NCI-H524 (cell line): ENCODE data around the gene TRMT1.

Experiments
- DNase-seq, 2 experiments: peaks; one replicate each; lab custom pipeline; 2025; lab: John Stamatoyannopoulos, UW

Gene TRMT1

DNA sequence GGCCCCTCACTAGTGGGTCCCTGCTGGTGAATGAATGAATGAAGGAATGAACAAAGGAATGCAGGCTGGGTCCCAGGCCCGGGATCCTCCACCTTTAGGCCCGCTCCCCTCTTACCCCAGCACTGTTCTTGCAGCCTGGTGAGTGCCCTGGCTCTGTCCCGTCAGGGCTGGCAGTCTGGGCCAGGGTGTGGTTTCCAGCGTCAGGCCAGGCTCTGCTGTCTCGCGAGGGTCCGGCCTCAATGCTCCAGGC, 14.2 kb downstream of the TRMT1 start:
- no peak for DNase-seq

DNA sequence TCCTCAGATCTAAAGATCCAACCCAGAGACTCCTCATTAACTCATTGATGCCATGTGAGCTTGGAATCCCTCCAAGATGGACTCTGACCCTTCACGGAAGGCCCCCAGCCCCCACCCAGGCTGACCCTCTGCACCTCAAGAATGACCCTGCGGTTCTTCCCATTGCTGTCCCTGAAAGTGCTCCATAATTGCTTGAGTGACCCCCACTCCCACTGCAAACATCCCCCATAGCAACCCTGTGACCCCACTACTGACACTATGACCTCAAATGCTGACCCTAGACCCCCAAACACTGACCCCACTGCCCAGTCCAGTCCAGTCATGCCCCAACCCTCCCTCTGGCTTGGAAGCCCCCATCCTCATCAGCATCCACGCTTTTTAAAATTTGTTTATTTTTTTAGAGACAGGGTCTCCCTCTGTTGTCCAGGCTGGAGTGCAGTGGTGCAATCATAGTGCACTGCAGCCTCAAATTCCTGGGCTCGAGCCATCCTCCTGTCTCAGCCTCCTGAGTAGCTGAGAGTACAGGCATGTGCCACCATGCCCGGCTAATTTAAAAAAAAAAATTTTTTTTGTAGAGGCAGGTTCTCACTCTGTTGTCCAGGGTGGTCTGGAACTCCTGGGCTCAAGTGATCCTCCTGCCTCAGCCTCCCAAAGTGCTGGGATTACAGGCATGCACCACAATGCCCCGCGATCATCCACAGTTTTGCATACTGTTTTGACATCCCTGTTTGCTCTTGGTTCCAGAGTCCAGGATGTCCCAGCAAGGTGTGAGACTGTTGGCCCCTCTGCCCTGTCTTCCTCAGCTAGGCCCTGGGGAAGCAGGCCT, 14.7 kb downstream of the TRMT1 start:
- DNase-seq: no peak

DNA sequence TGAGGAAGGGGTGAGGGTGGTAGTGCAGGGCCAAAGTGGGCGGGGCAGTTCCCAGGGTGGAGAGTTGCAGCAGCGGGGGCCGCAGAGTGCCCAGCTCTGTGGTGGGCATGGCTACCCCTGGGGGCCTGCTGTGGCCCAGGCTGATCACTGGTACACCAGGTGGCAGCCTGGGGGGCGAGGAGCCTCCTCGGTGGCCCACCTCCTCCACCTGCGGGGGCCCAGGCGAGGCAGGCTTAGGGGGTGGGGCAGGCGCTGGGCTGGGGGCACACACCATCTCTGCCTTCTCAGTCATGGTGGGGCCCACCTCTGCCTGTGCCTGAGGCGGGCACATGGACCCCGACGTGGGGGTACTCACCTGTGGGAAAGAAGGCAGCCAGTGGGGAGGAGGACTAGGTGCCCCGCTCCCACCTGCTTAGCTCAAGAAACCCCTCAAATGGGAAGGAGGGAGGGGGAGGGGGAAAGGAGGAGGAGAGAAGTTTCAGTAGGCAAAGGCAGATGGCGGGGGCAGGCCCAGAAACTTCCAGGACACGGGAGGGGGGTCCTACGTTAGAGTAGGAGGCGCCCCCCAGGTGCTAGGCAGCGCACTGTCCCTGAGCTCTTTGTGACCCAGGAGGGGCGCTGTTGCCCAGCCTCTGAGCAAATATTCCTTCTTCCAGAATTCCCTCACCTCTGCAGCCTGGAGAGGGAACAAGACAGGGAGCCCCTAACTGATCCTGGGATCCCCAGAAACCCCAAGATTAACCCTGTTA, 15.5 kb downstream of the TRMT1 start:
- no peak for DNase-seq

DNA sequence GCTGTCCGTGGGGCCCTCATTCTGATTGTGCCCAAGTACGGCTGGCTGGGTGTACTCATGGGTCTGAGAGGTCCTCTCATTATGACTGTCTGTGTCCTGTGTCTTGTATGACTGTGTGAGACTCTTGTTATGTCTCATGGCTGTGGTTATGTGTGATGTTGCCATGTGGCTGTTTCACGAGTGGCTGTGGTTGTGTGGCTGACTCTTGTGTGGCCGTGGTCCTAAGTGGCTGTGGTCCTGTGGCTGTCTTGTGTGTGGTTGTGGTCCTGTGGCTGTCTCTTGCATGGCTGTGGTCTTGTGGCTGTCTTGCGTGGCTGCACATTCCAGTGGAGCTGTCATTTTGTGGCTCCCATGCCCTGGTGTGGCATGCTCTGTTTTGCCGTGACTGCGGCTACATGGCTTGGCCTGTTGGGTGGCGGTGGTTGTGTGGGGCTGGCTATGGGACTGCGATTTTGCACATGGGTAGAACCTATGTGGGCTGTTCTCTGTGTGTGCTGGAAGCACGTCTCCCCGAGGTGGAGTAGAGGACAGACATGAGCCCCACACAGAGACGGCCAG, 16.4 kb downstream of the TRMT1 start:
- DNase-seq: no peak

DNA sequence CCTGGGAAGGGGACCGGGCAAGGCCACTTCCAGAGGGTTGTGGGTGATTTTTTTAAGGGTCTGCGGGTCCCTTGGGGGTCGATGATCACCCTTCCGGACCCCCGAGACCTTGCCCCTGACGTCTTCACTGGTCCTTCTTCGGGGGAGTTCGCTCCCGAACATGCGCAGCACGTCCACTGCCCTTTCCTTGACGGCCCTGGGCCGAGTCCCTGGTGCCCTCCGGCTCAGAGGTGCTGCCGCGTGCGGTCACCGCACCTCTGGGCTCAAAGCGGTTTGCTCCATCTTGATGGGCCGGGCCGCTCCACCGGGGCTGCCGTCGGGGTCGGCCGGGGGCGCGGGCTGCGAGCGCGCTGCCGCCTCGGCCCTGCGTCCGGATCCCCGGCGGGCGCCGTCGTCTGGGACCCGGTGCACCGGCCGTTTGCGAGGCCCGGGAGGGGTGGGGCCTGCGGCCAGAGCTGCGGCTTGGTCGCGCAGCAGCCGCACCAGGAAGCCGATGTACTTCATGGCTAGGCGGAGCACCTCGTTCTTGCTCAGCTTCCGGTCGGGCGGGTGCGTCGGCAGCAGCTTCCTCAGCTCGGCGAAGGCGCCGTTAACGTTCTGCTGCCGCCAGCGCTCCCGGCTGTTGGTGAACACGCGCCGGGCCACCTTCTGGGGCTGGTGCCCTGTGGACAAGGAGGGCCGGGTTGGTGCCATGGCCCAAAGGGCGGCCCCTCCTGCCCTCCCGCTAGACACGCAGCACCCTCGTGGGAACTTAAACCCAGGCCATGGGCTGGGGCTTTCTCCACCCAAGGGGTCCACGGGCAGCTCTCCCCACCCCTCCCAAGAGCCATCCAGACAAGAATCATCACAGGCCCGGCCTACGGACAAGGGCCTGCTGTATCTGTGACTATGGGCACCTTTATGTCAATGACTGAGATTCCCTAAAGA, 17.2 kb downstream of the TRMT1 start:
- no peak for DNase-seq

DNA sequence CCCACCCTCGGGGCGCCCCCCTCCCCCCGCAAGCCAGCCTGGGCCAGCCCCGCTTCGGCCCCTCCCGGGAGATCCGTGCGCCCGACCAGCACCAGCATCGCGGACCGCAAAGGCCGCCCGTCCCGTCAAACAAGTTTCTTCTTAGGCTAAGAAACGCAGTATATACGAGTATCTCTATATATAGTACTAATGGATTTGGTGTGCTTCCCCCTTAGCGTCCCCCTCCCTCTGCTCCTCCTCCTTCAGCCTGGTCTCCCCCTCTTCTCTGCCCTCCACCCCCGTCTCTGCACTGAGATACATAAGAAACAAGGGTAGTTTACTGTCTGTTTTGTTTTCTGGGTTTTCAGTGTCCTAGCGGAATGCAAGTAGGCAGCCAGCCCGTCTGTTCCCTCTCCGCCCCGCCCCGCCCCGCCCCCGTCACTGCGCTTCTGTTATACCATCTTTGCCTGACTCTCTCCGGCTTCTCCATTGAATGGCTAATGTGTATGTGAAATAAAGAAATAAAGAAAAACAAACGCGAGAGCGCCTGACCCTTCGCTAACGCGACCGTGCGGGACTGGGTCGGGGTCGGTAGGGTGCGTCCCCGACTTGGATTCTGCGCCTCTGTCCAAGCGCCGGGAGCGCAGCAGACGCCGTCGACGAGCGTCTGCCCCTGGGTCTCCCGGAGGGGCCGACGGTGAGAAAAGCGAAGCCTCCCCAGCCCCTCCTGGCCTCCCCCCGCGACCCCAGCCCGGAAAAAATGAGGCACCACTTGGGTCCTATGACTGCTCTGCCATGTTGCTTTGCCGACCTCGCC, 18.1 kb downstream of the TRMT1 start:
- peak in 1 of 2 experiments; percentile 46 for DNase-seq

DNA sequence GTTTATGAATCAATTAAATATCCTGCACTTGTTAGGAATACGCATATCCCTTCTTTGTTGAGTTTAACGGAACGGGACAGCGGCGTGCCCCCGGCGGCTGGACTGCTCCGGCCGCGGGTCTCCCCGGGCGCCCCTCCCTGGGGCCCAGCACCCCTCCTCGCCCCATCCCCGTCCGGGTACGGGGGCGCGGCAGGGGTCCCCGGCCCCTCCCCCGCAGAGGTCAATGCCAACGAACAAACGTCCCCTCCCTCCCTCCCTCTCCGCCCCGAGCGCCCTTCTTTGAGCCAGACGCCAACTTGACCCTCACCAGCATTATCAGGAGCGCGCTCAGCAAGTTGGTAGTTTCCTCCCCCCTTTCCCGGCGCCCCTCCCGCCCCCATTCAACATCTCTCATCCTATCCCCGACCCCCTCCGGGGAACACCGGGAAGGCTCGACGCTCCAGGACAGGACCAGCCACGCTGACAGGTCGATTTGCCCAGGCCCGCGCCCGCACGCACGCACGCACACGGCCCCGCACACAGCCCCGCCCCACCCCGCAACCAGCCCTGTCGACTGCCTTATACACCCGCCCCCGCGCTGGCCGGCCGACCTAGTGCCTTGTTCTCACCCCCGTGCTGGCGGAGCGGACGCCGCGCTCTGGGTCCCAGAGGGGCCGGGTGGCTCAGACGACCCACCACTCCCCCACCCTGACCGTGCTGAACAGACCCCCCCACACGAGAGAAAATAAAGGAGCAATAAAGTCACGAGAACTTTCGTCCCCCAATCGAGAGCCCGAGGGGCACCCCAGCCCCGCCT, 18.9 kb downstream of the TRMT1 start:
- no peak for DNase-seq

DNA sequence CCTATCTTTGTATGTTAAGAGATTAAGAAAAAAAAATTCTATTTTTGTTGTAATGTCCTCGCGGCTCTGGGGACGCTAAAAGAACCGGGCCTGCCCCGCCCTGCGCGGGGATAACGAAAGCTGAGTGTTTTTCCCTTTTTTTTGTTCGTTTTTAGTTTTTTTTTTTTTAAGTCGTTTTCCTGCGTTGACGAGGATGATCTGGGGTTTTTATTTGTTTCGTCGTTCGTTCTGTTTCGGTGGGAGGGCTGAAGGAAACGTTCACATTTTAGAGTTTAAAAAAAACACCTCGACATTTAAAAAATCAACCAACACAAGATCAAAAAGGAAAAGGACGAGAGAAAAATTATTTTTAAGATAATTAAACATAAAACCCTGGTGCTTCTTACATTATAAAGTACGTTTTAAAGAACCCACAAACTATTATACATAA, 19.5 kb downstream of the TRMT1 start:
- DNase-seq: no peak

DNA sequence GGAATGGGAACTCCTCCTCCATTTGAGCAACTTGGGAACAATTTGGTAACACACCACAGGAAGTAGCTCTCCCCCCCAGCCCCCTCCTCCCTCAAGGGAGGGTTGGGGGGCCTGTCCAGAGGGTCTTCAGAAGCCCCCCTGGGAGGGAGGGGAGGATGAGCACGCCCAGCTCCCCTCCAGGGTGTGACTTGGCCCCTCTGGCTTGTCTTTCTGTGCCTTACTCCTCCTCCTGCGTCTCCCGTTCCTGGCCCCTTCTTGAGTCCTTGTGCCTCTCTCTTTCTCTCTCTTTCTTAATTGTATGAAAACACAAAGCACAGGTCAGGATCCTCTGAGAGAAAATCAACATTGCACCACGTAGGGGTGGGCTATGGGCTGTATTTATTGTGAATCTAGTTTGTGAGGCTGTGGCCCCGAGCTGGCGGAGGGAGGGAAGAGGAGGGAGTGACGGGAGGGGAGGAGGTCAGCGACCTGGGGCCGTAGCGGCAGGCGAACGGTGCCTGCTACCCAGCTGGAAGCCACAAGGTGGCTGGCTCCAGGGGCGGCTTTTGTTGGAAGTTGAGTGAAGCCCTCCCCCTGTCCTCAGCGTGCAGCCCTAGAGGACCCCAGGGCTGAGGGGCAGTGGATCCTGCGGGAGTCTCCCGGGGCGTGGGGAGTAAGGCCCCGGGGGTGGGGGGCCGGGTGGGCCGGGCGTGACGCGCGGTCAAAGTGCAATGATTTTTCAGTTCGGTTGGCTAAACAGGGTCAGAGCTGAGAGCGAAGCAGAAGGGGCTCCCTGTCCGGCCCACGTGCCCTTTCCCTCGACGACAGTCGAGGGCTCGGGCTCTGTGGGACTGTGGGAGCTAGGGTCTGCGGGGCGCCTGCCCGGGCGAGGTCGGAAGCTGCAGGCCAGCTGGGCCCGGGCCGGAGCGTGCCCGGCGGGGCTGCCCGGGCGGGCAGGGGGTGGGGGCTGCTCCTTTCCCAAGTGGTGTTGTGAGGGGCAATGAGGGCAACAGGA, 20.3 kb downstream of the TRMT1 start:
- peak in 1 of 2 experiments; percentile 22 for DNase-seq

DNA sequence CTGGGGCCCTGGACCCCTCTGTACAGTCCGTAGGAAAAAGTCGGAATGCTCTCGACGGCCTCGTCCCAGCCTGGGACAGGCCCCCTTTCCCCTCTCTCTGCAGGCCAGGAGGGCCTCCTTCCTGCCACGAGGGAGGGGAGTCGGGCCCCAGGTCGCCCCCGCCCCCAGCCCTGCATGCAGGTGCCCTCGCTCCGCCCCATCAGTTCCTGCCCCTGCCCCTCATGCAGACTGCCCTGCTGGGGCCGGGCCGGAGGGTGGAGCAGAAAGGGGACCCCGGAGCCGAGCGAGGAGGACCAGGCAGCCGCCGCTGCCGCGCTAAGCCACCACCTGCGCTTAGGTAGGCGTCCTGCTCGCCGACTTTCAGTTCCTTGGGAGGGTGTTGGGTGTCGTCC, 21.2 kb downstream of the TRMT1 start:
- DNase-seq: no peak

DNA sequence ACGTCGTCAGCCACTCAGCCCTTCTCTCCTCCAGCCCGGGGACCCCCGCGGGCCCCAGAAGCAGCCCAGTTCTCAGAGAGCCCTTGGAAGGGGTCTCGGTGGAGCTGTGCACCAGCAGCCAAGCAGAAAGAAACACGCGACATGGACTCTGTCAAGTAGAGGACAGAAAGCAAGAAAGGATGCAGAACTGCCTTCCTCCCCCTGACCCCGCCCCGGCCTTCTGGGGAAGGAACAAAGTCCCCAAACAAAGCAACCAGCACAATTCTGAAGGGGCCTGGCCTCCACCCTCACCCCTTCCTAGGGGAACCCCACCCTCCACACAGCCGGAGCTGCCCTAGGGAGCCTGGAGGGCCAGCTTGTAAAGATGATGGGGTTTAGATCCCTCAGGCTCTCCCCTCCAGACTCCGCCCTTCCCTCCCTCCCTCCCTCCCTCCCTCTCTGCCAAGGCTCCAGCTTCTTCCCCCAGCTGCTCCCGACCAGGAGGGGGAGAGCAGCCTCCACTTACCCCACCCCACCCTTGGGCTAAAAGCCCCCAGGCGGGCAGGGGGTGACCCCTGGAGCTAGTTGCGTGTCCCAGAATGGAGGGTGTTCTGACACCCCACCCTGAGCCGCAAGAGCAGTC, 21.7 kb downstream of the TRMT1 start:
- DNase-seq: peak in 1 of 2 experiments; percentile 33

DNA sequence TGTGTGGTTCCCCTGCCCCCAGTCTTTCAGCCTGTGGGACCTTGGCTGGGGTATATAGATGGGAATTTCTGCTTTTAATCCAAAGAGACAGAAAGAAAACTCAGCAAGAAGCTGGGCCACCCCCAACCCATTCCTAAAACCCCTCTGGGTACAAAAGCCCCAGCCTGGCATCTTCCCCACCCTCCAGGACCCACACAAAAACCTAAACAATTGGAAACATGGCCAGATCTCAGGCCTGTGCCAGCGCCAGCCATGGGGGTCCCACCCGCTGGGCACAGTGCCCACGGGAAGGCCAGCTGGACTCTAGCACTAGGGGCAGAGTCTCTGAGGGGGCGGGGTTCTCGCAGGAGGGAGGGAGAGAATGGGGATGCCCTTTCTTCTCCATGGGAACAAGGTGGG, 22.4 kb downstream of the TRMT1 start:
- no peak for DNase-seq

DNA sequence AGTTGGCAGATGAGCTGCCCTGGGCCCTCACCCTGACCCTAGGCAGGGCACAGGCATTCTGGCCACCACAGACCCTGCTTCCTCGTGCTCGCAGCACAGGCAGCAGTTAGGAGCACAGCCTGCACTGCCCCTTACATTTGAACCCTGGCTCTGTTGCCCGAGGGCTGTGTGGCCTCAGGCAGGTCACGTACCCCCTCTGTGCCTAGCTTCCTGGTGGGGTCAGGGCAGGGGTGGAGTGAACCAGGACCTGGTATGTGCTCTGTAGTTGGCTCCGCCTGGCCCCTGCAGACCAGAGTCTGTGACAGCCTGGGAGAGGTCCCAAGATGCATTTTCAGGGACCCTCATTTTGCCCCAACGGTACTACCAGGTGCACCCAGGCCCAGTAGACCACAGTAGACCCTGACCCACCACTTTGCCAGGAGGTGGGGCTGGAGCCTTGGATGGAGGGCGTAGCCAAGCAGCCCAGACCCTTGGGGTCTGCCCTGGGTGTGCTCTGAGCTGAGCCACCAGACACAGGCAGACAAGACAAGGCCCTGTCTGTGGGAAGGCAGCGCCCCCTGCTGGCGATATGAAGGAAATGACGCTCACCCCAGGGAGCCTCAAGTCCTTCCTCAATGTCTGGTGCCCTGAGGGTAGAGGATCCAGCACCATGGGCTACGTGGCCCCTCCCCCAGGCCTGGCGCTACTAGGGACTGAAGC, 23.0 kb downstream of the TRMT1 start:
- DNase-seq: peak; percentile 81 to 89

DNA sequence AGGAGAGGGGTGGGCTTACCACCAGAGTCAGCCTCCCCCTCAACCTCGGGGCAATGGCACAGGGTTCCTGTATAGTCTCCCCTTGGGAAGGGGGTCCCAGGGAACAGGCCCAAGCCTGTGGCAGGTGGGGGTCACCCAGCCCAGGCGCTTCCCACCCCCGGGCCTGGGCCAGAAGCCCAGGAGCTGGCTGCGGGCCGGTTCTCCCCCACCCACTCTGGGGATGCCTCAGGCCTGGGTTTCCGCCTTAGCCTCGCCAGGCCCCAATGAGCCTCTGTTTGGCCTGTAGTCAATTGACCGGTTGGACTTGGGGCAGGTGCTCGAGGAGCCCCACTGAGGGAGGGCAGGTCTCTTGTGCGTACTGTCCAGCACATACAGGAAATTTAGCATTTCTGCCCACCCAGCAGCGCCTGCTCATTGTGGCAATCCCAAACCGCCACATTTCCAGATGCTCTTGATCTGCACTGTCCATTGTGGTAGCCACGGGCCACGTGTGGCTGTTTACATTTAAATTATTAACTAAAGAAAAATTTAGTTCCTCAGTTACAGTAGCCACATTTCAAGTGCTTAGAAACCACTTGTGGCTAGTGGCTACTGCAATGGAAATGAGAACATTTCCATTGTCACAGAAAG, 23.8 kb downstream of the TRMT1 start:
- DNase-seq: no peak

DNA sequence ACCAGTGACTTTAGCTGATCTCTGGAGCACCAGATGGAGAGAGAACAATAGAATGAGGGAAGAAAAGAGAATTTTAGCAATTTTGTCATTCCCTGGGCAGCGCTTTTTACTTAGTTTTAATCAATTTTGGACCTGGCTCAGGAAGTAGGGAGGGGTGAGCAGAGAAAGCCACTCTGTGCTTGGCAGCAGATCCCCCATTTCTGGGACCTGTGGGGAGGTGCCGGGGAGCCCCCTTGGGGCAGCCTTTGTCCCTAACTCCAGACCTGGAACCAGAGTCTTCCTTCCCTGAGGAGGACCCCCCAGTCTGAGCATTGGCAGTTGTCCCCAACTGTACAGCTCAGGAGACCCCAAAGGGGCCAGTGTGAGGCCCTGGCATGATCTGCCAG, 24.4 kb downstream of the TRMT1 start:
- no peak for DNase-seq

DNA sequence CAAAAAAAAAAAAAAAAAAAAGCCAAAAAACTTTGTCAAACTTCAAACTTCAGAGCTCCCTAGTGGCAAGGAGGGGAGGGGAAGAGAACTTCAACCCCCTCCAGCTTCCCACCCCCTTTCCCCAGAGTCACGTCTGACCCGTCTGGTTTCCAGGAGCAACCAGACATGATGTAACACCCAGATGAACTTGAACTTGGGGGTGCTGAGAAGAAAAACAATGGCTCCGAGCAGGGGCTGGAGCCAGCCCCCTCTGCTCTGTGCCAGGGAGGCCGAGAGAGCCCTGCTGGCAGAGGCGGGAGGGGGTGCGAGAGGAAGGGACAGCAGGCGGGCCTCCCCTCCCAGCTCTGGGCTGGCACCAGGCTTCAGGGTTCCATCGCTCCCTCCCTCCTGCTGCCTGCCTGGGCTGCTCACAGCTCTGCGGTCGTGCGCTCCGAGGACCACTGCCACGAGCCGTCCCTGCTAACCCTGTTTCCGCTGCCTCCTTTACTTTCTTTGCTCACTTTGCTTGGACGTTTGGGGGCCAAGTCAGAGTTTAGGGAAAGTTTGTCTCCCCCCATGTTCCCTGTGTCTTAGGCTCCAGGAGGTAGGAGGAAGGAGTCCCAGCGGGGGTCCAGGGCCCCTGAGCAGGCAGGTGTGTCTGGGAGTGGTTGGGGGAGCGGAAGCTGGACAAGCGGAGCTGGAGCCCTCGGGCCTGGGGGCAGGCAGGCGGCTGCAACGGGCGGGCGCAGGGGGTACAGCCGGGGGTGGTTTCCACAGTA, 25.0 kb downstream of the TRMT1 start:
- DNase-seq: no peak
